ENCODE measurements around the gene HSD17B12. TPM values are rescaled to one million over a fixed set of nuclear protein-coding genes. Genes with fewer than 3 reads are reported as not detected.
"Not testable (repeated sequence)": the region's sequence is repeated elsewhere in the genome, so short reads cannot be mapped to it uniquely, and the experiment has no call there.

The HSD17B12 gene
- total RNA-seq, 1 experiment from 2014 or later, result 307 TPM

DNA sequence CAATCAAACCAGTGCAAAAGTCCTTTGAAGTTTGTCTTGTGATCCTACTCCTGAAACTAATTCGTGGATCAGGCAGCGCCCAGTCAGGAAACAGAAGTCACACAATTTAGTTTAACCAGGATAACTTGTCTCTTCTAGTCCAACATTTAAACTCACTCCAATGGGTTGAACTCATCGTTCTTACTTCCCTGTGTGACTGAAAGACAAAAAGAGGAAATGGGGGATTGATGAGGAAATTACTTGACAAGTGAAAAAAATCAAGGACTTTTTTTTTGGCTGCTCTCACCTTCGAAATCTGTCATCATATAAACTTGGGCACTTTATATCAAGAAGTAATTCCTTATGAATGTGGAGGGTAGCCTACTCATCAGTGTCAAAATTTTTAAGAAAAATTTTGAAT is 78.4 kb downstream of the HSD17B12 start:
- TF ChIP-seq, protein P1, sequence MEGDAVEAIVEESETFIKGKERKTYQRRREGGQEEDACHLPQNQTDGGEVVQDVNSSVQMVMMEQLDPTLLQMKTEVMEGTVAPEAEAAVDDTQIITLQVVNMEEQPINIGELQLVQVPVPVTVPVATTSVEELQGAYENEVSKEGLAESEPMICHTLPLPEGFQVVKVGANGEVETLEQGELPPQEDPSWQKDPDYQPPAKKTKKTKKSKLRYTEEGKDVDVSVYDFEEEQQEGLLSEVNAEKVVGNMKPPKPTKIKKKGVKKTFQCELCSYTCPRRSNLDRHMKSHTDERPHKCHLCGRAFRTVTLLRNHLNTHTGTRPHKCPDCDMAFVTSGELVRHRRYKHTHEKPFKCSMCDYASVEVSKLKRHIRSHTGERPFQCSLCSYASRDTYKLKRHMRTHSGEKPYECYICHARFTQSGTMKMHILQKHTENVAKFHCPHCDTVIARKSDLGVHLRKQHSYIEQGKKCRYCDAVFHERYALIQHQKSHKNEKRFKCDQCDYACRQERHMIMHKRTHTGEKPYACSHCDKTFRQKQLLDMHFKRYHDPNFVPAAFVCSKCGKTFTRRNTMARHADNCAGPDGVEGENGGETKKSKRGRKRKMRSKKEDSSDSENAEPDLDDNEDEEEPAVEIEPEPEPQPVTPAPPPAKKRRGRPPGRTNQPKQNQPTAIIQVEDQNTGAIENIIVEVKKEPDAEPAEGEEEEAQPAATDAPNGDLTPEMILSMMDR (conservative IDR thresholded peaks at IDR 0.05; ENCODE audit: low read depth, low read length), result no peak
- no peak for TF ChIP-seq EZH2 (IDR thresholded peaks at IDR 0.05; ENCODE audit: borderline replicate concordance, low read depth, low read length, poor library complexity, severe bottlenecking)
- Histone ChIP-seq H3K36me3 (ENCODE audit: insufficient read depth, low read length, poor library complexity, severe bottlenecking) (peaks cover 36% of the 10 kb centered on the region), H3K4me3 (ENCODE audit: low read depth, low read length, poor library complexity, severe bottlenecking) (no peak overlapping the region), H3K27ac (ENCODE audit: low read depth, low read length, poor library complexity, severe bottlenecking) (no peak overlapping the region), H3K4me1 (ENCODE audit: insufficient read depth, low read length, poor library complexity, severe bottlenecking) (no peaks in the 10 kb centered on the region), H3K9me3 (ENCODE audit: low read depth, low read length, poor library complexity, severe bottlenecking) (no peaks in the 10 kb centered on the region), H3K27me3 (replicated peaks; ENCODE audit: insufficient read depth, low read depth, low read length, poor library complexity) (no peaks in the 10 kb centered on the region)
- ChIA-PET POLR2A (ENCODE audit: low non-redundant PET) (no interaction called here), CTCF (no interaction called here)
- intact Hi-C loops (cut with micrococcal nuclease; ENCODE audit: unreplicated experiment), result no loop called here
- no TSS peak for BruUV-seq (replicated peaks)
- no peak for DNase-seq (ENCODE audit: low spot score)

DNA sequence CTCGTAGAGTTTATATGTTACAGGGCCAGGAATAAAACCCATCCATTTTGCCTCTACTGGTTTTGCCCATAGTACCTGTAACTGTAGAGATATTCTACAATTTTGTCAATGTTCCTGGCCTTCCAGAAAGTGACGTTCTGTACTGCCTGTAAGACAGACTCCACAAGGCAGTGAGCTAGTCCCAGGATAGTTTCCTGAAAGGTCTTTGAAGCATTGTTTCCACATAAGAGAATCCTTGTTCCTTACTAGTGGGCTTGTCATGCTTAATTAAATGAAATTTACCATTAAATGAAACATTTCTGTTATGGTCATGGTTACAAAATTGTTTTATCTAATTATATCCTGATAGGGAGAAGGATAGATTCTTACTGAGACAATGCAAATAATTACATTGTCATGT is 80.4 kb downstream of the HSD17B12 start:
- POLR2A ChIA-PET (ENCODE audit: low non-redundant PET), result no interaction called here
- Histone ChIP-seq H3K9me3 (ENCODE audit: low read depth, low read length, poor library complexity, severe bottlenecking) (peaks cover 17% of the 10 kb centered on the region), H3K4me1 (ENCODE audit: insufficient read depth, low read length, poor library complexity, severe bottlenecking) (no peaks in the 10 kb centered on the region), H3K4me3 (ENCODE audit: low read depth, low read length, poor library complexity, severe bottlenecking) (no peak overlapping the region), H3K27me3 (replicated peaks; ENCODE audit: insufficient read depth, low read depth, low read length, poor library complexity) (no peaks in the 10 kb centered on the region), H3K36me3 (ENCODE audit: insufficient read depth, low read length, poor library complexity, severe bottlenecking) (peaks cover 26% of the 10 kb centered on the region), H3K27ac (ENCODE audit: low read depth, low read length, poor library complexity, severe bottlenecking) (no peak overlapping the region)
- no peak for DNase-seq (ENCODE audit: low spot score)
- BruUV-seq (replicated peaks), result no TSS peak
- CTCF ChIA-PET, result no interaction called here
- intact Hi-C loops (cut with micrococcal nuclease; ENCODE audit: unreplicated experiment), result no loop called here
- no peak for TF ChIP-seq EZH2 (IDR thresholded peaks at IDR 0.05; ENCODE audit: borderline replicate concordance, low read depth, low read length, poor library complexity, severe bottlenecking)
- TF ChIP-seq, protein P1 (conservative IDR thresholded peaks at IDR 0.05; ENCODE audit: low read depth, low read length), result no peak

DNA sequence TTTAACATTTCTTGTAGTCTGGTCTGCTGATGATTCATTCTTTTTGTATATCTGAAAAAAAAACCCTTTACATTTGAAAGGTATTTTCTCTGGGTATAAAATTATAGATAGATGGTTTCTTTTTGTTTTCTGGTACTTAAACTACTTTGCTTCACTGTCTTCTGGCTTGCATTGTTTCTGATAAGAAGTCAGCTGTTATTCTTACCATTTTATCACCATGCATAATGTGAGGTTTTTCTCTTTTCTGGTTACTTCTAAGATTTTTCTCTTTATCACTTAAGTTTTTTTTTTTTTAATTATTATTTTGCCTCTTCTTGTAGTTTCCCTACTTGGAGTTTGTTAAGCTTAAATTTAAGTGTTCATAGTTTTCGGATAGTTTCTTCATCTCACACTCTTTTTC is 84.7 kb downstream of the HSD17B12 start:
- H3K36me3 ChIP-seq (ENCODE audit: insufficient read depth, low read length, poor library complexity, severe bottlenecking), result peaks cover 42% of the 10 kb centered on the region
- BruUV-seq (replicated peaks), result no TSS peak
- no peak overlapping the region for H3K27ac ChIP-seq (ENCODE audit: low read depth, low read length, poor library complexity, severe bottlenecking)
- TF ChIP-seq EZH2 (IDR thresholded peaks at IDR 0.05; ENCODE audit: borderline replicate concordance, low read depth, low read length, poor library complexity, severe bottlenecking), result no peak
- TF ChIP-seq, protein P1 (conservative IDR thresholded peaks at IDR 0.05; ENCODE audit: low read depth, low read length), result no peak
- H3K9me3 ChIP-seq (ENCODE audit: low read depth, low read length, poor library complexity, severe bottlenecking), result peaks cover 26% of the 10 kb centered on the region
- intact Hi-C loops (cut with micrococcal nuclease; ENCODE audit: unreplicated experiment), result no loop called here
- DNase-seq (ENCODE audit: low spot score), result no peak
- CTCF ChIA-PET, result no interaction called here
- H3K4me3 ChIP-seq (ENCODE audit: low read depth, low read length, poor library complexity, severe bottlenecking), result no peak overlapping the region
- no peaks in the 10 kb centered on the region for H3K27me3 ChIP-seq (replicated peaks; ENCODE audit: insufficient read depth, low read depth, low read length, poor library complexity)
- POLR2A ChIA-PET (ENCODE audit: low non-redundant PET), result no interaction called here
- H3K4me1 ChIP-seq (ENCODE audit: insufficient read depth, low read length, poor library complexity, severe bottlenecking), result no peaks in the 10 kb centered on the region

DNA sequence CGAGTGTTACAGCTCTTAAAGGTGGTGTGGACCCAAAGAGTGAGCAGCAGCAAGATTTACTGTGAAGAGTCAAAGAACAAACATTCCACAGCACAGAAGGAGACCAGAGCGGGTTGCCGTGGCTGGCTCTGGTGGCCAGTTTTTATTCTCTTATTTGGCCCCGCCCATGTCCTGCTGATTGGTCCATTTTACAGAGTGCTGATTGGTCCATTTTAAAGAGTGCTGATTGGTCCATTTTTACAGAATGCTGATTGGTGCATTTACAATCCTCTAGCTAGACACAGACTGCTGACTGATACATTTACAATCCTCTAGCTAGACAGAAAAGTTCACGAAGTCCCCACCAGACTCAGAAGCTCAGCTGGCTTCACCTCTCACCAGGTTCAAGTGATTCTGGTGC is 88.1 kb downstream of the HSD17B12 start:
- H3K27me3 ChIP-seq (replicated peaks; ENCODE audit: insufficient read depth, low read depth, low read length, poor library complexity); BruUV-seq (replicated peaks); H3K4me3 ChIP-seq (ENCODE audit: low read depth, low read length, poor library complexity, severe bottlenecking); POLR2A ChIA-PET (ENCODE audit: low non-redundant PET); intact Hi-C loops (cut with micrococcal nuclease; ENCODE audit: unreplicated experiment); DNase-seq (ENCODE audit: low spot score); H3K27ac ChIP-seq (ENCODE audit: low read depth, low read length, poor library complexity, severe bottlenecking); H3K4me1 ChIP-seq (ENCODE audit: insufficient read depth, low read length, poor library complexity, severe bottlenecking): not testable (repeated sequence)
- CTCF ChIA-PET, result interaction anchor here (0.5 kb wide), 1 partner anchor 86 kb away, joined by 4 read pairs; no protein-coding TSS in a partner anchor
- Histone ChIP-seq H3K36me3 (ENCODE audit: insufficient read depth, low read length, poor library complexity, severe bottlenecking) (peaks cover 59% of the 10 kb centered on the region), H3K9me3 (ENCODE audit: low read depth, low read length, poor library complexity, severe bottlenecking) (peaks cover 26% of the 10 kb centered on the region)
